Activated B cell treated with CpG ODN at 0.5 μM for 24 hours (primary cell): Measurements from ENCODE around the gene CBFA2T3. TPM values are rescaled to one million over a fixed set of nuclear protein-coding genes. Genes with fewer than 3 reads are reported as not detected.

Experiments used
- ATAC-seq: fragments of 200-7000 bp; cut with Tn5 transposase; one replicate; pipeline ENCODE4 v1.10.0; 2021; ENCODE audit warnings: low read depth, mild to moderate bottlenecking, moderate library complexity
- CTCF ChIA-PET: fragments of 350-600 bp; sonication (Branson Sonifier 250); formaldehyde crosslinking; loops from one replicate; lab custom pipeline; 2021; ENCODE audit warnings: antibody characterized with exemption; lab: Charles Lee
- POLR2A ChIA-PET: fragments of 350-600 bp; sonication (Branson Sonifier 250); formaldehyde crosslinking; loops from one replicate; lab custom pipeline; 2021; ENCODE audit warnings: antibody characterized with exemption; lab: Charles Lee
- DNase-seq: peaks from one replicate; pipeline ENCODE4 v3.0.0; 2022
- H3K27ac Mint-ChIP-seq: one replicate; pipeline ENCODE4 v1.8.0; 2020; ENCODE audit warnings: mixed read lengths
- H3K27me3 Mint-ChIP-seq: one replicate; pipeline ENCODE4 v1.8.0; 2021; ENCODE audit warnings: mixed read lengths
- H3K36me3 Mint-ChIP-seq: one replicate; pipeline ENCODE4 v1.8.0; 2021; ENCODE audit warnings: low read depth, mixed read lengths
- H3K4me1 Mint-ChIP-seq: one replicate; pipeline ENCODE4 v1.8.0; 2021; ENCODE audit warnings: mixed read lengths
- H3K4me3 Mint-ChIP-seq: one replicate; pipeline ENCODE4 v1.8.0; 2020; ENCODE audit warnings: mild to moderate bottlenecking, mixed read lengths
- H3K9me3 Mint-ChIP-seq: one replicate; pipeline ENCODE4 v1.8.0; 2020; ENCODE audit warnings: mixed read lengths
- CTCF ChIP-seq: fragments of 200-600 bp; IDR thresholded peaks from one replicate; pipeline ENCODE4 v1.8.0; 2022; ENCODE audit warnings: antibody characterized with exemption, mild to moderate bottlenecking
- intact Hi-C: fragments of 100-400 bp; cut with micrococcal nuclease; formaldehyde crosslinking; loops from one replicate; pipeline ENCODE4 v1.15.1; 2024
- total RNA-seq: library from RNA; stranded (reverse); gene quantifications from 2 replicates; pipeline ENCODE4 v1.2.3, GENCODE V29; 2022

The CBFA2T3 gene
- total RNA-seq, 1 donor from 2014 or later = 63.3 TPM

GRCh38 chr16:88948781-88949490, 28.1 kb downstream of the CBFA2T3 start:
- no peak overlapping the region for H3K27ac Mint-ChIP-seq
- H3K36me3 Mint-ChIP-seq = peaks cover 21% of the 10 kb centered on the region
- no peak for TF ChIP-seq CTCF
- ChIA-PET CTCF (no interaction called here), POLR2A (interaction anchor here (0.9 to 1.5 kb wide), 2 partner anchors 19 to 30 kb away, joined by 4 to 5 read pairs; no protein-coding TSS in a partner anchor)
- H3K4me1 Mint-ChIP-seq = peaks cover 10% of the 10 kb centered on the region
- DNase-seq (no peak), ATAC-seq (no peak)
- H3K27me3 Mint-ChIP-seq = no peaks in the 10 kb centered on the region
- H3K9me3 Mint-ChIP-seq = no peaks in the 10 kb centered on the region
- H3K4me3 Mint-ChIP-seq = no peak overlapping the region
- intact Hi-C loops = loop anchor here (10.0 kb wide), 1 partner anchor 616 kb away; the partner anchor contains the start of gene RPL13

- no peak overlapping the region for H3K27ac Mint-ChIP-seq
- ATAC-seq (no peak), DNase-seq (no peak)
- no peaks in the 10 kb centered on the region for H3K27me3 Mint-ChIP-seq
- ChIA-PET POLR2A (no interaction called here), CTCF (no interaction called here)
- intact Hi-C loops = loop anchor here (10.0 kb wide), 1 partner anchor 619 kb away; the partner anchor contains the start of gene RPL13
- no peak for TF ChIP-seq CTCF
- H3K9me3 Mint-ChIP-seq = no peaks in the 10 kb centered on the region
- no peak overlapping the region for H3K4me3 Mint-ChIP-seq
- H3K4me1 Mint-ChIP-seq = peaks cover 24% of the 10 kb centered on the region
- peaks cover 8% of the 10 kb centered on the region for H3K36me3 Mint-ChIP-seq
Measured at GRCh38 chr16:88945473-88945872, 31.5 kb downstream of the CBFA2T3 start.

- ChIA-PET CTCF (interaction anchor here (2.0 kb wide), 1 partner anchor 223 kb away, joined by 7 read pairs; no protein-coding TSS in a partner anchor), POLR2A (interaction anchor here (0.7 to 1.1 kb wide), 2 partner anchors 86 to 225 kb away, joined by 3 to 5 read pairs; no protein-coding TSS in a partner anchor)
- ATAC-seq (no peak), DNase-seq (no peak)
- intact Hi-C loops = loop anchor here (2.0 to 10.0 kb wide), 2 partner anchors 39 to 621 kb away; partner anchors contain the start of gene RPL13
- Mint-ChIP-seq H3K4me1 (peaks cover 33% of the 10 kb centered on the region), H3K4me3 (no peak overlapping the region), H3K27me3 (no peaks in the 10 kb centered on the region), H3K36me3 (peaks cover 7% of the 10 kb centered on the region), H3K9me3 (no peaks in the 10 kb centered on the region), H3K27ac (no peak overlapping the region)
- TF ChIP-seq CTCF = no peak
Measured at GRCh38 chr16:88943741-88944140, 33.3 kb downstream of the CBFA2T3 start.

- no peaks in the 10 kb centered on the region for H3K27me3 Mint-ChIP-seq
- ATAC-seq (no peak), DNase-seq (no peak)
- no peak overlapping the region for H3K4me3 Mint-ChIP-seq
- CTCF ChIA-PET = interaction anchor here (1.1 to 2.0 kb wide), 4 partner anchors 29 to 224 kb away, joined by 3 to 7 read pairs (median 4); no protein-coding TSS in a partner anchor
- H3K9me3 Mint-ChIP-seq = no peaks in the 10 kb centered on the region
- no peak overlapping the region for H3K27ac Mint-ChIP-seq
- POLR2A ChIA-PET = interaction anchor here (1.1 to 1.2 kb wide), 2 partner anchors 9 to 86 kb away, joined by 3 read pairs; no protein-coding TSS in a partner anchor
- H3K36me3 Mint-ChIP-seq = peaks cover 4% of the 10 kb centered on the region
- H3K4me1 Mint-ChIP-seq = peaks cover 38% of the 10 kb centered on the region
- intact Hi-C loops = loop anchor here (2.0 to 10.0 kb wide), 2 partner anchors 40 to 622 kb away; partner anchors contain the start of gene RPL13
- TF ChIP-seq CTCF = no peak
Measured at GRCh38 chr16:88943131-88943664, 33.8 kb downstream of the CBFA2T3 start.
